Central memory CD8-positive, alpha-beta T cell (primary cell): Measurements from ENCODE around the gene GAS2L1.

Source experiments
- ATAC-seq: fragments of 150-1000 bp; cut with Tn5 transposase; replicated peaks from 2 replicates; pipeline ENCODE4 v1.10.0; 2022; ENCODE audit warnings: mild to moderate bottlenecking, moderate FRiP score, moderate number of reproducible peaks; ENCODE audit not compliant: poor library complexity, severe bottlenecking; ENCODE audit errors: extremely low read depth
- DNase-seq, 2 donors: peaks; one replicate each; pipeline ENCODE4 v3.0.0; 2021; ENCODE audit warnings: low spot score in 2 of 2
- H3K27ac Mint-ChIP-seq: one replicate; pipeline ENCODE4 v1.8.0; 2022; ENCODE audit warnings: low read depth, mild to moderate bottlenecking, moderate library complexity, mixed read lengths
- H3K27me3 Mint-ChIP-seq: one replicate; pipeline ENCODE4 v1.8.0; 2022; ENCODE audit warnings: mixed read lengths
- H3K36me3 Mint-ChIP-seq: one replicate; pipeline ENCODE4 v1.8.0; 2022; ENCODE audit warnings: mild to moderate bottlenecking, moderate library complexity, mixed read lengths; ENCODE audit not compliant: insufficient read depth
- H3K4me1 Mint-ChIP-seq: one replicate; pipeline ENCODE4 v1.8.0; 2022; ENCODE audit warnings: mixed read lengths
- H3K4me3 Mint-ChIP-seq: one replicate; pipeline ENCODE4 v1.8.0; 2022; ENCODE audit warnings: mild to moderate bottlenecking, moderate library complexity, mixed read lengths
- H3K9me3 Mint-ChIP-seq: one replicate; pipeline ENCODE4 v1.8.0; 2022; ENCODE audit warnings: mixed read lengths

Gene GAS2L1

DNA sequence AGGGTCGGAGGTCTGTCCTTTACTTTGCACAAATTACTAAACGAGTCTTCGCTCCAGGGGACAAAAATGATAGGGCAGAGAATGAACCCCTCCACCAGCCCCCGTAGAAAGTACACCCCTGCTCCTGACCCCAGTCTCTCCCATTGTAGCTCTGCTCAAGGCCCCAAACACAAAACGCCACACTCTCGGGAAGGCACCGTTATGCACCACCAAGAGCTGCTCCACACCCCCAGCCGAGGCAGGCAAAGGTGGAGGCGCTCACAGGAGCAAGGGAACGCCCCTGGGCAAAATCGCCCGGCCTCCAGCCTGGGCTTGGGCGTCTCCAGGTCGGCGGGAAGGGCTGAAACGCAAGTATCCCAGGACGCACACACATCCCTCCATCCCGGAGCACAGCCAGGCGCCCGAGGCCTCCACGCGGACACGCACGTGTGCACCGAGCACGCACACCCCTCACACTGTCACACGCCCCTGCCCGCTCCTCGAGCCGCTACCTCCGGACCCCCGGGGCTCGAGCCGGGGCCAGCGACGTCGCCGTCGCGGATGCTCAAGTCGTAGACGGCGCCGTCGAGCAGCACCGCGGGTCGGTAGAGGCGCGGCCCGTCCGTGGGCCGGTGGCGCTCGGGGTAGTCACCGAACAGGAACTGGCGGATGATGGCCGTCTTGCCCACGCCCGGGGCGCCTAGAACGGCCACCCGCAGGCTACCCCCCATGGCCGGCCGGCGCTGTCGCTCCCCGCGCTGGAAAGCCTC, 8.3 kb downstream of the GAS2L1 start:
- Mint-ChIP-seq H3K4me1 (peaks cover 17% of the 10 kb centered on the region), H3K9me3 (no peaks in the 10 kb centered on the region), H3K27me3 (peaks cover 48% of the 10 kb centered on the region), H3K27ac (no peak overlapping the region), H3K36me3 (peaks cover 7% of the 10 kb centered on the region), H3K4me3 (peak overlapping the region; percentile 14)
- ATAC-seq (no peak), DNase-seq (no peak)

DNA sequence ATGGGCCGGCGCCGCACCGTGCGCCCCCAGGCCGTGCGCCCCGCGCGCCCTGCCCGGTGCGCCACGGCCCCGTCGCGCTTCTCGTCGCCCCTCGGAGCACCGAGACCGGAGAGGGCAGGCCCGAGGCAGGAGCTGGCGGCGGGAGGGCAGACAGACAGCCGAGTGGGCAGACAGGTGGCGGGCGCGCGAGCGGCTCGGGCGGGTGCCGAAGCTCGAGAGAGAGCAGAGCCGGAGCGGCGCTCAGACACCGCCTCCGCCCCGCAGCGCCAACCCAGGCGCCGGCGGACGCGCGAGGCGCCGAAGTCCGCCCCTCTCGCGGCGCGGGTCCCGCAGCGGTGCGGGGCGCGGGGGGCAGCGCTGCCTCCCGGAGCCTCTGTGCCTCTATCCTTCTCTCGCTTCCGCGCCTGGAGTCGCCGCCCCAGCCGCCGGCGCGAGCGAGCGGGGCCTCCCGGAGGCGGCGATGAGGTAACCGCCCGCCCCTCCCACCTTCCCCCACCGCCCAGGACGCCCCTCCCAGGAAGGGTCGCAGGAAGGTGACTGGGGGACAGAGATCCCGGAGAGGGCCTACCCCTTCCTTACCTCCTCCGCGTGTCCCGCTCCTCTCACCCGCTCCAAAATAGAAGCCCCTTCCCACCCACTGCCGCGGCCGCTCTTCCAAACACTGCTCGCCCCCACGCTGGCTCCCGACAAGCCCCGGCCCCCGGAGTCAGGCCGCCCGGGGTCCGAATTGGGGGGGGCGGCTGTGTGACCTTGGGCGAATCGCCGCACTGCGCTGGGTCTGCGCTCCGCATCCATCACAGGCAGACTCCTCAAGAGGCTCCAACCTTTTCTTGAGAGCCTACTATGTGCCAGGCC, 9.1 kb downstream of the GAS2L1 start, which contains the start of gene RASL10A:
Gene RASL10A, minus strand, starts transcription at position 412 of the 855 bp plus-strand sequence. CDS start 451 bp downstream, outside the sequence.
- peaks cover 7% of the 10 kb centered on the region for H3K36me3 Mint-ChIP-seq
- ATAC-seq (no peak), DNase-seq (no peak)
- H3K4me3 Mint-ChIP-seq = peak within 1 kb of the TSS; percentile 39
- H3K4me1 Mint-ChIP-seq = peaks cover 17% of the 10 kb centered on the region
- H3K9me3 Mint-ChIP-seq = no peaks in the 10 kb centered on the region
- peaks cover 48% of the 10 kb centered on the region for H3K27me3 Mint-ChIP-seq
- H3K27ac Mint-ChIP-seq = no peak within 1 kb of the TSS

GRCh38 chr22:29316141-29316828, 9.8 kb downstream of the GAS2L1 start:
- Mint-ChIP-seq H3K36me3 (peaks cover 6% of the 10 kb centered on the region), H3K27me3 (peaks cover 48% of the 10 kb centered on the region), H3K4me3 (peak overlapping the region; percentile 39), H3K4me1 (peaks cover 13% of the 10 kb centered on the region), H3K27ac (no peak overlapping the region), H3K9me3 (no peaks in the 10 kb centered on the region)
- ATAC-seq = no peak
- no peak for DNase-seq

DNA sequence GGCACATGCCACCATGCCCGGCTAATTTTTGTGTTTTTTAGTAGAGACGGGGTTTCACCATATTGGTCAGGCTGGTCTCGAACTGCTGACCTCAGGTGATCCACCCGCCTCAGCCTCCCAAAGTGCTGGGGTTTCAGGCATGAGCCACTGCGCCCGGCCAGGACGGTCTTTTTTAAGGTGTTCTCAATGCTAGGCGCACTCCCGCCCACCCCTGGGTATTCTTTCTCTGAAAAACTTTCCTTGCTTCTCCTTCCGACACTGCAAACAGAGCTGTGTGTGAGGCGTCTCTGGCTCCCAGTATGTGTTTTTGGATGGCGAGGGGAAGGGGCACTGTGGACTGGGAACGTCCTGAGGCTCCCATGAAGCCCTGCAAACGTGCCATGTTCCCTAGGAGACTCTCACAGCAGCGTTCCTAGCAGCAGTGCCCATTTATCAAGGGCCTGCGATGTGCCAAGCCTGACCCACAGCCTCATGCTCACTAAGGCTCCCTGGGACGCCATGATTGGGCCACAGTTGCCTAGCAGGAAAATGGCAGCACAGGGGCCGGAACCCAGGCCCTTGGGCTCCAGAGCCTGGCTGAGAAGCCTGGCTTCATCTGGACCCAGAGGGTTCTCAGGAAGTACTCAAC, 11.5 kb downstream of the GAS2L1 start:
- DNase-seq = no peak
- Mint-ChIP-seq H3K36me3 (peaks cover 6% of the 10 kb centered on the region), H3K4me1 (peaks cover 13% of the 10 kb centered on the region), H3K27me3 (peaks cover 34% of the 10 kb centered on the region), H3K9me3 (no peaks in the 10 kb centered on the region), H3K4me3 (no peak overlapping the region), H3K27ac (no peak overlapping the region)
- no peak for ATAC-seq

DNA sequence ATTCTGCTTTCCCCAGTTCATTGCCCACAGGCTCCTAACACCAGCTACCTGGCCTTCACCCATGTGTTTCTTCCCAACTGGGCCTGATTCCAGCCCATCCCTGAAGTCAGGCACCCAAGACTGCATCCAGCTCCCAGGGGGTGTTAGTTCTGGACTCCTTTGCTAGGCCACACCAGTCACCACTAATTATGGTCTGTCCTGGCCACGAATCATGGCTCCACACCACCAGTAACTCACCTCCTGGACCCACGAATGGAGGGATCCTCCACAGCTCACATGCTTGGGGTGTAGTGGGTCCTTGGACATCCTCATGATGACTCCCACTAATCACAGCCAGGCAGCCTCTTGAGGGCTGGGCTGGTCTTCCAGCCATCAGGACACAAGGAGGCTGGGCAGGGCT, 12.6 kb downstream of the GAS2L1 start:
- ATAC-seq (no peak), DNase-seq (no peak)
- peaks cover 23% of the 10 kb centered on the region for H3K27me3 Mint-ChIP-seq
- H3K27ac Mint-ChIP-seq = no peak overlapping the region
- H3K9me3 Mint-ChIP-seq = no peaks in the 10 kb centered on the region
- H3K36me3 Mint-ChIP-seq = peaks cover 5% of the 10 kb centered on the region
- peaks cover 7% of the 10 kb centered on the region for H3K4me1 Mint-ChIP-seq
- no peak overlapping the region for H3K4me3 Mint-ChIP-seq

DNA sequence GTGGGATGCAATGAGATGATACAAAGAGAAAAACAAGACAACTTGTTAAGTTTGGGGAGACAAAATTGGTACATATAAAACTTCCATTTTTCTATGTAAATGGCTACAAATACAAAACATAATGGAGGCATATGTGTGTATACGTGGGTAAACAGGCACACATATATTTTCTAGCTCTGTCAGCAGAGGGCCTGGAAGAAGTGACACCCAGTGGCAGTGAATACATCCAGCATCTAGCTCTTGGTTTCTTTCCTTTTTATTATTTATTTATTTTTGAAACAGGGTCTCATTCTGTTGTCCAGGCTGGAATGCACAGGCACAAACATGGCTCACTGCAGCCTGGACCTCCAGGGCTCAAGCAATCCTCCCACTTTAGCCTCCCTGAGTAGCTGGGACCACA, 14.1 kb downstream of the GAS2L1 start:
- Mint-ChIP-seq H3K9me3 (no peaks in the 10 kb centered on the region), H3K36me3 (peaks cover 2% of the 10 kb centered on the region), H3K4me3 (no peak overlapping the region), H3K27me3 (peaks cover 14% of the 10 kb centered on the region), H3K4me1 (no peaks in the 10 kb centered on the region), H3K27ac (no peak overlapping the region)
- no peak for DNase-seq
- no peak for ATAC-seq

DNA sequence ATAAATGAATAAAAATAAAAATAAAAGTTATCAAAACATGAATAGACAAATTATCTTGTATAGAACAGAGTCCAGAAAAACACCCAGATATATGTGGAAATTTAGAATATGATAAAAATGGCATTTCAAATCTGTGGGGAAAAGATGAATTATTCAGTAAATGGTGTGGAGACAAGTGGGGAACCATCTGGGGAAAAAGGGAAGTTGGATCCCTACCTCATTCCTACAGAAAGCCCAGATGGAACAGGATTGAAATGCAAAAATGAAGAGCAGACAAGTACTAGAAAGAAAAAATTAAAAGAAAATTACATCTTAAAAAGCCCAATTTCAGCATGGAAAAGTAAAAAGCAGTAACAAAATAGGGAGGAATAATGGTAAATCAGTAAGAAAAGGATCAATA, 17.2 kb downstream of the GAS2L1 start:
- no peaks in the 10 kb centered on the region for H3K9me3 Mint-ChIP-seq
- no peak for ATAC-seq
- no peak for DNase-seq
- peaks cover 8% of the 10 kb centered on the region for H3K36me3 Mint-ChIP-seq
- H3K4me3 Mint-ChIP-seq = no peak overlapping the region
- H3K4me1 Mint-ChIP-seq = no peaks in the 10 kb centered on the region
- H3K27me3 Mint-ChIP-seq = no peaks in the 10 kb centered on the region
- peak overlapping the region; percentile 15 for H3K27ac Mint-ChIP-seq

DNA sequence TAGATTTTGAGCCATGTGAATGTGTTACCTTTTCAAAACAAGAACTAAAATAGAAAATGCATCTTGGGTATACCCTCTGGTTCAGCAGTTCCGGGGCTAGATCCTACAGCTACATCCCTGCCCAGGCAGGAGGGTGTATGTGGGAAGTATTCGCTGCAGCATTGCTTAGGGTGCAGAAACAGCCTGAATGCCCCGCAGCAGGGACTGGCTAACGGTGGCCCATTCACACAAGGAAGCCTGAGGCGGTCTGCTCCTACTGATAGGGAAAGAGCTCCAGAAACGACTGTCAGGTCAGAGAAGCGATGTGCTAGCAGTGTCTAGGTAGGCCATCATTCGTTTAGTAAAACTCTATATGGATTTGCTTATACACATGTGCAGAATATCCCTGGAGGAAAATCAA, 18.9 kb downstream of the GAS2L1 start:
- Mint-ChIP-seq H3K27ac (no peak overlapping the region), H3K9me3 (no peaks in the 10 kb centered on the region), H3K4me3 (no peak overlapping the region), H3K27me3 (no peaks in the 10 kb centered on the region), H3K36me3 (peaks cover 8% of the 10 kb centered on the region), H3K4me1 (no peaks in the 10 kb centered on the region)
- ATAC-seq = no peak
- no peak for DNase-seq

DNA sequence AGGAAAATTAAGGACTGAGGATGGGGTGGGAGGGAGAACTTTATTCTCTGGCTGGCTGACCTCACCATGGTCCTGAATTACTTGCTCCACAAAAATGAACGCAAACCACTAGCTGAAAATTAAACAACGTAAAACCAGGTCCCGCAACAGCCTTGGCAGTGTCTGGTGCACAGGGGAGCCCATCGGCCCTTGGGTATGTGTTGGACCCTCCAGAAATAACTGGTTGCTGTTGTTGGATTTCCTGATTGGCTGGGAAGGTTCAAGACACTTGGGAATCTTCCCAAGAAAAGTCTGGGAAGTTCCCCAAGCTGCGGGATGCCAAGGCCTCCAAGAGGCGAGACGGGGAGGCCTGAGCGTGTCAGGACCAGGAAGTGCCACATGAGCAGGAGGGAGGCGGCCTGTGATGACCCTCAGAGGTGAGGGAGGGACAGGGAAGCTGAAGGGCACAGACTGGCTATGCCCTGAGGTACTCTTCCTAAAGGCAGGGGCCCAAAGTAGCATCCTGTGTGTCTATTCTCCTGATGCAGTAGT, 19.4 kb downstream of the GAS2L1 start:
- DNase-seq (no peak), ATAC-seq (no peak)
- Mint-ChIP-seq H3K4me1 (no peaks in the 10 kb centered on the region), H3K4me3 (no peak overlapping the region), H3K9me3 (no peaks in the 10 kb centered on the region), H3K27me3 (no peaks in the 10 kb centered on the region), H3K36me3 (peaks cover 8% of the 10 kb centered on the region), H3K27ac (no peak overlapping the region)

DNA sequence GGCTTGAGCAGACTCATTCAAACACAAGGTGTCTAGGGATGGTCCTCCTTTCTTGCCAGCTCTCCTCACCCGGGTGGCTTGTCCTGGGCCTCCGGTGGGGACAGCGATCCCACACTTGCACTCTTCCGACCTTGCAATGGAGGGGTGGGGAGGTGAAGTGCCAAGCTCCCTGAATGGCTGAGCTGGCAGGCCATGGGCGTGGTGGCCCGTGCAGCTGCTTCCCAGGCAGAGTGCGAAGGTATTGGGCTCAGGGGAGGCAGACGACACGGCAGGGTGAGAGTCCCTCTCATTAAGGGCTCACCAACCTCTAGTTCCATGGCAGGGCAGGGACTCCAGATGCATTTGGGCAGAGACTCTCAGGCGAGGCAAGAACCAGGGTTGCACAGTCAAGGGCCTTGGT, 20.0 kb downstream of the GAS2L1 start:
- peaks cover 8% of the 10 kb centered on the region for H3K36me3 Mint-ChIP-seq
- ATAC-seq (no peak), DNase-seq (no peak)
- no peak overlapping the region for H3K4me3 Mint-ChIP-seq
- H3K27me3 Mint-ChIP-seq = no peaks in the 10 kb centered on the region
- no peaks in the 10 kb centered on the region for H3K4me1 Mint-ChIP-seq
- peak overlapping the region; percentile 32 for H3K27ac Mint-ChIP-seq
- H3K9me3 Mint-ChIP-seq = no peaks in the 10 kb centered on the region

DNA sequence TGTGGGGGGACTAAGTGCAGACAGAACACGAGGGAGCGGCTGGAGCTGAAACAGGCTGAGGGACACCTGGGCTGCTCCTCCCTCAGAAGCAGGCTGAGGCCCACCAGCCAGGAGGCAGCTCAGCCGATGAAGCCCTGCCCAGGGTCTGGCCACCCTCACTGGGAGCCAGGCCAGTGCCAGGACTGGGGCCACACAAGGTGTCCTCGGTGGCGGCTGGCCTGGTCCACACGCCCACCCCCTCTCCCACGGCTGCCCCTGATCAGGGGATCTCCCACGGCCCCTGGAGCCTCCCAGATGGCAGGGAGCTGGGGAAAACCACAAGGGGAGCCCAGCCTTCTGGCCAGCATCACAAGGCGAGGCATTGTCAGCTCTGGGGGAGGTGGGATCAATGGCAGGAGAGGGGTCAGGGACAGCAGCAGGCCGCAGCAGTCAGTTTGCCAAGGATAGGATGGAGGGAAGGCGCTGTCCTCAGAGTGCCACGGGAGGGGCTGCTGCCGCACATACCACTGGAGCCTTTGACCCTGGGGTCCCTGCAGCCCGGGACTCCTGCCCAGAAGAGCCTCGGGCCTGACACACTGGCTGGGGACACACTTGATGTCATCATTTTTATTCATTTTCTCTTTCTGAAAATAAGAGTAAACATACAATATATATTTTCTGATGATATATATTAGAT, 20.8 kb downstream of the GAS2L1 start:
- no peak for DNase-seq
- H3K36me3 Mint-ChIP-seq = peaks cover 6% of the 10 kb centered on the region
- H3K27ac Mint-ChIP-seq = no peak overlapping the region
- no peaks in the 10 kb centered on the region for H3K27me3 Mint-ChIP-seq
- no peak overlapping the region for H3K4me3 Mint-ChIP-seq
- ATAC-seq = no peak
- no peaks in the 10 kb centered on the region for H3K9me3 Mint-ChIP-seq
- H3K4me1 Mint-ChIP-seq = no peaks in the 10 kb centered on the region

GRCh38 chr22:29328055-29328454, 21.6 kb downstream of the GAS2L1 start:
- Mint-ChIP-seq H3K4me3 (no peak overlapping the region), H3K9me3 (no peaks in the 10 kb centered on the region), H3K27ac (no peak overlapping the region), H3K27me3 (no peaks in the 10 kb centered on the region), H3K36me3 (peaks cover 9% of the 10 kb centered on the region), H3K4me1 (no peaks in the 10 kb centered on the region)
- no peak for DNase-seq
- ATAC-seq = no peak
